H9 (cell line): Measurements from ENCODE around the gene DCUN1D2. TPM values are rescaled to one million over a fixed set of nuclear protein-coding genes. Genes with fewer than 3 reads are reported as not detected.

Experiments used
- DNase-seq: peaks from one replicate; pipeline ENCODE4 v3.0.0-alpha.2; 2017
- H2AFZ ChIP-seq: one replicate; pipeline ENCODE4 v1.6.1; 2013; ENCODE audit warnings: mild to moderate bottlenecking, low read length, control low read depth, moderate library complexity
- H2AK5ac ChIP-seq: 2 replicates; pipeline ENCODE4 v1.6.1; 2013; ENCODE audit warnings: low read length, control low read depth, mixed read lengths; ENCODE audit not compliant: insufficient read length
- H2BK120ac ChIP-seq: one replicate; pipeline ENCODE4 v1.6.1; 2013; ENCODE audit warnings: low read depth, mild to moderate bottlenecking, low read length, control low read depth, inconsistent platforms; ENCODE audit not compliant: poor library complexity, severe bottlenecking
- H2BK12ac ChIP-seq: 2 replicates; pipeline ENCODE4 v1.6.1; 2013; ENCODE audit warnings: low read length, control low read depth, mixed read lengths, low read depth; ENCODE audit not compliant: insufficient read length
- H2BK15ac ChIP-seq: 2 replicates; pipeline ENCODE4 v1.6.1; 2013; ENCODE audit warnings: low read depth, low read length, control low read depth
- H2BK20ac ChIP-seq: one replicate; pipeline ENCODE4 v1.6.1; 2013; ENCODE audit warnings: low read depth, mild to moderate bottlenecking, low read length, control low read depth, inconsistent platforms; ENCODE audit not compliant: poor library complexity, severe bottlenecking
- H2BK5ac ChIP-seq: 2 replicates; pipeline ENCODE4 v1.6.1; 2013; ENCODE audit warnings: low read length, control low read depth, mixed read lengths; ENCODE audit not compliant: insufficient read length
- H3K14ac ChIP-seq: 2 replicates; pipeline ENCODE4 v1.6.1; 2013; ENCODE audit warnings: low read length, control low read depth; ENCODE audit not compliant: insufficient read depth
- H3K18ac ChIP-seq: 2 replicates; pipeline ENCODE4 v1.6.1; 2013; ENCODE audit warnings: low read depth, mild to moderate bottlenecking, mixed read lengths, low read length, control low read depth; ENCODE audit not compliant: insufficient read length
- H3K23ac ChIP-seq: 2 replicates; pipeline ENCODE4 v1.6.1; 2013; ENCODE audit warnings: low read length, control low read depth, mixed read lengths, low read depth; ENCODE audit not compliant: insufficient read length
- H3K23me2 ChIP-seq: 2 replicates; pipeline ENCODE4 v1.6.1; 2013; ENCODE audit warnings: low read depth, mild to moderate bottlenecking, mixed read lengths, low read length, control low read depth; ENCODE audit not compliant: insufficient read length, poor library complexity, severe bottlenecking
- H3K27ac ChIP-seq: 2 replicates; pipeline ENCODE4 v1.5.1; 2013; ENCODE audit warnings: low read length, control low read depth, mixed read lengths, low read depth; ENCODE audit not compliant: insufficient read length
- H3K27me3 ChIP-seq: 2 replicates; pipeline ENCODE4 v1.6.1; 2013; ENCODE audit warnings: low read length, control low read depth, inconsistent platforms; ENCODE audit not compliant: insufficient read depth
- H3K4ac ChIP-seq: 2 replicates; pipeline ENCODE4 v1.6.1; 2013; ENCODE audit warnings: low read depth, mild to moderate bottlenecking, control low read depth, inconsistent platforms, low read length, moderate library complexity
- H3K4me1 ChIP-seq: 2 replicates; pipeline ENCODE4 v1.6.1; 2013; ENCODE audit warnings: low read length, control low read depth, inconsistent platforms; ENCODE audit not compliant: insufficient read depth
- H3K4me2 ChIP-seq: 2 replicates; pipeline ENCODE4 v1.6.1; 2013; ENCODE audit warnings: low read length, control low read depth, mixed read lengths; ENCODE audit not compliant: insufficient read length, insufficient read depth
- H3K56ac ChIP-seq: 2 replicates; pipeline ENCODE4 v1.6.1; 2013; ENCODE audit warnings: low read depth, mild to moderate bottlenecking, mixed read lengths, low read length, control low read depth; ENCODE audit not compliant: insufficient read length
- H3K79me1 ChIP-seq: 2 replicates; pipeline ENCODE4 v1.6.1; 2013; ENCODE audit warnings: low read depth, mild to moderate bottlenecking, moderate library complexity, low read length, control low read depth, inconsistent platforms; ENCODE audit not compliant: insufficient read depth, poor library complexity, severe bottlenecking
- H3K79me2 ChIP-seq: 2 replicates; pipeline ENCODE4 v1.6.1; 2013; ENCODE audit warnings: low read length, control low read depth, inconsistent platforms; ENCODE audit not compliant: insufficient read depth
- H3K9ac ChIP-seq: 2 replicates; pipeline ENCODE4 v1.6.1; 2013; ENCODE audit warnings: low read length, control low read depth, mixed read lengths; ENCODE audit not compliant: insufficient read length; ENCODE audit errors: extremely low read depth
- H3K9me3 ChIP-seq: one replicate; pipeline ENCODE4 v1.6.1; 2013; ENCODE audit warnings: low read depth, low read length, inconsistent platforms; ENCODE audit not compliant: control insufficient read depth
- H3T11ph ChIP-seq: one replicate; pipeline ENCODE4 v1.6.1; 2013; ENCODE audit warnings: mild to moderate bottlenecking, low read length, control low read depth, inconsistent platforms
- H4K20me1 ChIP-seq: one replicate; pipeline ENCODE4 v1.6.1; 2013; ENCODE audit not compliant: control insufficient read depth, insufficient read length, insufficient read depth
- H4K5ac ChIP-seq: 2 replicates; pipeline ENCODE4 v1.6.1; 2013; ENCODE audit warnings: low read depth, mild to moderate bottlenecking, mixed read lengths, low read length, control low read depth; ENCODE audit not compliant: insufficient read length
- H4K8ac ChIP-seq: replicated peaks from 2 replicates; pipeline ENCODE4 v1.6.1; 2013; ENCODE audit warnings: low read length, control low read depth, mixed read lengths, low read depth; ENCODE audit not compliant: insufficient read length
- H4K91ac ChIP-seq: 2 replicates; pipeline ENCODE4 v1.6.1; 2013; ENCODE audit warnings: low read depth, mild to moderate bottlenecking, moderate library complexity, mixed read lengths, low read length, control low read depth; ENCODE audit not compliant: insufficient read length
- H3K27ac Mint-ChIP-seq, 3 experiments: 2 replicates in 2 of 3; 3 replicates in 1 of 3; pipeline ENCODE4 v1.8.0; 2020 to 2021; ENCODE audit warnings: mixed read lengths in 3 of 3, mild to moderate bottlenecking in 1 of 3, moderate library complexity in 1 of 3
- H3K27me3 Mint-ChIP-seq: 2 replicates; pipeline ENCODE4 v1.8.0; 2021; ENCODE audit warnings: low read depth, mild to moderate bottlenecking, moderate library complexity, mixed read lengths
- H3K36me3 Mint-ChIP-seq, 3 experiments: 2 replicates in 2 of 3; 3 replicates in 1 of 3; pipeline ENCODE4 v1.8.0; 2020 to 2021; ENCODE audit warnings: low read depth in 3 of 3, mixed read lengths in 3 of 3; ENCODE audit not compliant: insufficient read depth in 1 of 3
- H3K4me1 Mint-ChIP-seq, 2 experiments: 2 replicates each; pipeline ENCODE4 v1.8.0; 2020; ENCODE audit warnings: mixed read lengths in 2 of 2
- H3K4me3 Mint-ChIP-seq, 2 experiments: 2 replicates in 1 of 2; 3 replicates in 1 of 2; pipeline ENCODE4 v1.8.0; 2020 to 2021; ENCODE audit warnings: mild to moderate bottlenecking in 2 of 2, mixed read lengths in 2 of 2, moderate library complexity in 1 of 2
- H3K9me3 Mint-ChIP-seq, 2 experiments: 2 replicates in 1 of 2; 3 replicates in 1 of 2; pipeline ENCODE4 v1.8.0; 2020; ENCODE audit warnings: mild to moderate bottlenecking in 2 of 2, mixed read lengths in 2 of 2, moderate library complexity in 1 of 2
- CTCF ChIP-seq: fragments of 200-600 bp; sonication (generic); conservative IDR thresholded peaks from 3 replicates; pipeline ENCODE4 v1.8.0; 2021; ENCODE audit warnings: antibody characterized with exemption, mild to moderate bottlenecking
- WGBS: extraction: QIAGEN DNeasy Blood & Tissue Kit; methylation state at CpG from one replicate; pipeline ENCODE4 v1.1.7; 2013; ENCODE audit warnings: missing lambda C conversion rate, low lambda C conversion rate, mixed read lengths; ENCODE audit not compliant: insufficient read length; ENCODE audit errors: extremely low coverage; 5-methylcytosine and 5-hydroxymethylcytosine counted together
- total RNA-seq: library from RNA; stranded (reverse); gene quantifications from 2 replicates; pipeline ENCODE4 v1.2.1, GENCODE V29; 2021

DCUN1D2 gene
- total RNA-seq, 1 experiment from 2014 or later: 36.8 TPM

GRCh38 chr13:113423520-113424163 lies 66.9 kb downstream of the DCUN1D2 start:
- DNase-seq: no peak
- Mint-ChIP-seq H3K36me3 (no peaks in the 10 kb centered on the region; a peak in 1 of 7 replicates), H3K9me3 (no peaks in the 10 kb centered on the region), H3K27me3 (peaks cover 2% of the 10 kb centered on the region; the same call in 1 of the 2 replicates), H3K4me1 (peaks cover 0 to 3% of the 10 kb centered on the region in 2 experiments; a peak in 1 of 4 replicates), H3K4me3 (no peak overlapping the region), H3K27ac (no peak overlapping the region)
- Histone ChIP-seq H3K23me2 (no peaks in the 10 kb centered on the region), H3K9ac (no peak overlapping the region), H3K18ac (no peak overlapping the region), H2BK15ac (no peak overlapping the region), H4K20me1 (no peaks in the 10 kb centered on the region), H2AK5ac (no peak overlapping the region), H3K9me3 (no peaks in the 10 kb centered on the region), H3K79me2 (no peaks in the 10 kb centered on the region), H2AFZ (no peak overlapping the region), H4K5ac (no peak overlapping the region), H3K4ac (no peak overlapping the region), H3K4me1 (no peaks in the 10 kb centered on the region), H3K27me3 (no peaks in the 10 kb centered on the region), H2BK5ac (no peak overlapping the region), H4K8ac (no peak overlapping the region), H4K91ac (no peak overlapping the region), H2BK12ac (no peak overlapping the region), H3K23ac (no peak overlapping the region), H3K79me1 (no peaks in the 10 kb centered on the region), H2BK120ac (no peak overlapping the region), H3K56ac (no peak overlapping the region), H3K27ac (no peak overlapping the region), H2BK20ac (no peak overlapping the region), H3K14ac (no peak overlapping the region), H3K4me2 (no peak overlapping the region), H3T11ph (no peak overlapping the region)
- WGBS: no CpG with 5 or more reads among the region's 11 CpGs
- no peak for TF ChIP-seq CTCF
